GM04504 (cell line): ENCODE results near the gene RXRA.

ENCODE experiments used
- DNase-seq: peaks from one replicate; pipeline ENCODE4 v3.0.0-alpha.2; 2012; ENCODE audit warnings: low read depth

Gene RXRA

DNA sequence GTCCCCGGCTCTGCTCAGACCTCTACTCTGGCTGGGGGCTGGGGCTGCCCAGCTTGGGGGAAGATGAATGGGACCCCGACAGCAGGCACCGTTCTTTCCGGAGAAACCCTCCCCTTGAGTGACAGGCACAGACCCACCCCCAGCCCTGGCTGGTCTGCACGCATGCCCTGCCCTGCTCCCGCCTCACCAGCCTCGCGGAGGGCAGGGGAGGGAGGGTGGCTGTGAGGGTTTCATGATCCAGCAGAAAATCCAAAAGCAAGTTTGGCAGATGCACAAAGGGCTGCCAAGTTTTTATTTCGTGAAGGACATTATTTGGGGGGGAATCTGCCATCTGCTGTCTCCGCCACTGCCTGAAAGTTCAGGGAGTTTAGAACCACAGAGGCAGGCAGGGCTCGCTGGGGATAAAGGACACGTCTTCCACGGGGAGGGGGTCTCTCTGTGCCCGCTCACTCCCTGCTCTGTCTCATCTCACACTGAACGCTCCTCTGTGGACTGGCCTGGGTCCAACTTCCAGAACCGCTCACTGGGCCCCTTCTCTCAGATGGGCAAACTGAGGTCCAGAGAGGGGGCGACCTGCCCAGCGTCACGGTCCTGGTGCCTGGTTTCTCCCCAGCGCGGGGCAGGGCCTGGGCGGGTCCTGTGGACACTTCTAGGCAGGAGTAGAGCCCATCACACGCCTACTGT, 92.9 kb downstream of the RXRA start:
- no peak for DNase-seq

DNA sequence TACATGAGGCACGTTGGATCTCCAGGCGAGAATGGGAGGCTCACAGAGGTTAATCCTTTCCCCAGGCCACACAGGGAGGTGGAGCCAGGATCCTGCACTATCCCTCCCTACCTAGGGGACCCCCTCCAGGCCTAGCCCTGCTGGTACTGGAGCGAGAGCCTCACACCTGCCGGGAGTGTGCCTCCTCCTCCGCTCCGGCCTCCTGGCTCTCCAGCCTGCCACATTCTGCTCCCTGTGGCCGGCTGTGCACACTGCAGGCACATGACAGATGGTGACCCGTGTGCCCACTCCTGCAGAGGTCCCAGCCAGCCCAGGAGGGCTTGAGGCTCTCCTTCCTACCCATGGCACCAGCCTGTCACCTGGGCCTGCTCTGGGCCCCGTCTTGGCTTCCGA, 93.4 kb downstream of the RXRA start:
- no peak for DNase-seq

DNA sequence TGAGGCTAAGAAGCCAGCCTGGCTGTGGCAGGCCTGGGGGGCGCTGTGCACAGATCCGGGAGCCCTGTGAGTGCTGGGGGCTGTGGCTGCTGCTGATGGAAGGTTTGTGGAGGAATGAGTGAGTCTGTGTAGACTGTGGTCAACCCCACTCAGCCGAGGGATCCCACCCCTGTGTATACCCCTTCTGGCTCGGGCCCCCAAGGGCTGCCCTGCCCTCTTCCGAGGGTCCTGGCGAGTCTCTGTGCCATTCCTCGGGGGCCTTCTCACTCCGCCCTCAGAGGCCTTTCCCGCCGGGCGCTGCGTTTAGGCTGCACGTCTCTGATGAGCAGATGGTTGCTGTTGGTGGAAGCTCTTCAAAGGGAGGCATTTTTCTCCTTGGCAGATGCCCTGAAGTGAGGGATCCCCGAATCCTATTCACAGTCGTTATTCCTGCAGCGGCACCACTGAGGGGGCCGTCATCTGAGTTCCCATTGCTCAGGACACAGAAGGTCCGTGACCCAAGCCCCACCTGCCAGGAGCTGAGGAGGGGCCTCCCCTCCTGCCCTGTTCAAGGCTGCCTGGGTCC, 94.1 kb downstream of the RXRA start:
- DNase-seq: no peak

DNA sequence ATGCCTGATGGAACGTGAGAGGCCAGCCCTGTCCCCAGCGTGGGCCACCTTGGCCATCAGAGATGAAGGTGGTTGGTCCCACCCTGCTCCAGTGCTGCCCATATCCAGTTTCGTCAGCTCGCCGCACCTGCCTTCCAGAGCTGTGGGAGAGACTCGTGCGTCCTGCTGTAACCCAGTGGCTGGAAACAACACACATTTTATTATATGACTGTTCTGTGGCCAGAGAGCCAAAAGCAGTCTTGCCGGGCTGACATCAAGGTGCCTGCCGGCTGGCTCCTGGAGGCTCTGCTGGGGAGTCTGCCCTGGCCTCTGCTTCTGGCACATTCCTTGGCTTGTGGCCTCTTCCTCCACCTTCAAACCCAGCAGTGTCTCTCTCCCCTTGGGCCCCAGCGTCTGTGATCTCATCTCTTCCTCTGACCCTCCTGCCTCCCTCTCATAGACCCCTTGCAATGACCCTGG, 94.7 kb downstream of the RXRA start:
- no peak for DNase-seq

DNA sequence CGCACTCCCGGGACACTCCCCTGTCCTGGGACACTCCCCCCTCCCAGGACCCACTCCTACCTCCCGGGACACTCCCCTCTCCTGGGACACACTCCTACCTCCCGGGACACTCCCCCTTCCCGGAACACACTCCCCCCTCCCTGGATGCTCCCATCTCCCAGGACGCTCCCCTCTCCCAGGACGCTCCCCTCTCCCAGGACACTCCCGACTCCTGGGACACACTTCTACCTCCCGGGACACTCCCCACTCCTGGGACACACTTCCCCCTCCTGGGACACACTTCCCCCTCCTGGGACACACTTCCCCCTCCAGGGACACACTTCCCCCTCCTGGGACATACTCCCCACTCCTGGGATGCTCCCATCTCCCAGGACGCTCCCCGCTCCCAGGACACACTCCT, 95.6 kb downstream of the RXRA start:
- no peak for DNase-seq

DNA sequence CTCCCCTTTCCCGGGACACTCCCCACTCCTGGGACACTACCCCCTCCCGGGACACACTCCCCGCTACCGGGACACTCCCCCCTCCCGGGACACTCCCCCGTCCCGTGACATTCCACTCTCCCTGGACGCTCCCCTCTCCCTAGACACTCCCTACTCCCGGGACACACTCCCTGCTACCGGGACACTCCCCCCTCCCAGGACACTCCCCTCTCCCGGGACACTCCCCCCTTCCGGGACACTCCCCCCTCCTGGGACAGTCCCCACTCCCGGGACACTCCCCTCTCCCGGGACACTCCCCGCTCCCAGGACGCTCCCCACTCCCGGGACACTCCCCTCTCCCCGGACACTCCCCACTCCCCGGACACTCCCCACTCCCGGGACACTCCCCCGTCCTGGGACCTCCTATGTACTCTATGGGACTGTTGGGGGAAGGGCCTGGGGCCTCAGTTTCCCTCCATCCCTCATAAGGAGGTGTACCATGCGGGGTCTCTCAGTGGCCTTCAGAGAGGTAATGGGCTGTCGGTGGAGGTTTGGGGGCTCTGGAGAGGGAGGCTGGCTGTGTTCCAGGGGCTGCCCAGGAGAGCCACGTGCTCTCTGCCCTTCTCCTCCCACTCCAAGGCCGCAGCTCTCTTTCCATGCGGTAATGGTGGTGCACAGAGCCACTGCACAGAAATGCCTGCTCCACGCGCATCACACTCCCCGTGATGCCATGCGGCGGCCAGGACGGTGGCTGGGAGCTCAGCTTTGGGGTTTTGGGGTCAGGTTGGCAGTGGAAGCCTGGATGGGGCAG, 96.2 kb downstream of the RXRA start:
- no peak for DNase-seq

DNA sequence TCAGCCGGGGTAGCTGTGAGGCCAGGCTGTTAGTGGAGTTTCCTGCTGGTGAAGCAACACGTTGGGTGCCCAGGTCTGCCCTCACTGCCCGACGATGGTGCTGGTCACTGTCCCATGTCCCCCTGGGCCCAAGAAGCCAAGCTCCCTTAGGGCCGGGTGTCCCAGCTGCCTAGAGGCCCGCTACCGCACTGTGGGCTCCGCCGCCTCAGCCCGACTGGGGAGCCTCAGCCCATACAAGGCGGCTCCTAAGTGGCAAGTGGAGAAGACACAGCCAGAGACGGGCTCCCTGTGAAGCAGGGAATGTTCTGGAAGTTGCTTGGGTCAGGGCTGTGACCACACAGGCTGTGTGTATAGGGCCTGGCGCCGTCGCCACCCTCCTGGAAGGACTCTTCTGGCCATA, 96.9 kb downstream of the RXRA start:
- DNase-seq: no peak

DNA sequence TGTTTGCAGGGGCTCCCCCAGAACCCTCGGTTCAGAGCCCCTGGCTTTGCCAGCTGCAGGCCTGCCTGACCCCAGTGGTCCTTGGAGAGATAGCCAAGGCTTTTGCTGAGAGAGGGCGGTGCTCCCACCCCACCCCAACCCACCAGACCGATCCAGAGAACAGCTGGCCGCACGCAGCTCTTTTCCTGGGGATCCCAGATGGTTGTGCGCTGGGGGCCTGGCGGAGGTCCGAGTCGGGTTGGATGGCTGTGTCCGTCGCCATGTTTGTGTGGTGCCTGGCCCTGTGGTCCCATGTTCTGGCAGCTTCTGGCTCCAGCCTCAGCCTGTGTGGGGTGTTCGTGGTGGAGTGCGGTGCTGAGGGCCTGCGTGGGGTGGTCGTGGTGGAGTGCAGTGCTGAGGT, 97.5 kb downstream of the RXRA start:
- no peak for DNase-seq

DNA sequence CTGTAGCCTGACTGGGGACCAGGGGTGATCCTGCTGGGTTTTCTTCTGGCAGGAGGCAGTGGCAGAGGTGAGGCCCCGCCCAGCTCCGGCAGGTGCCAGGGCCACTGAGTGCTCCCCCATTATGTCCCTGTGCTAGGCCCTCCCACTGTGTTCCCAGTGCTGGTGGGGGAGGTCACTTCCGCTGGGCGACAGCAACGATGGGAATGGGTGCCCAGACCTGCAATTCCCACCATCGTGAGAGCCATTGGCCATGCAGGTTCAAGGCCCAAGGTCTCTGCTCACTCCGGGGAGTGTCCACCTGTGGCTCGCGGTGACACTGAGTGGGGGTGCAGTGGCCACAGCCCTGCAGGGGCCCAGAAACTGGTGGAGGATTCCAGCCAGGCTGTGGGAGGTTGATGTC, 98.6 kb downstream of the RXRA start:
- DNase-seq: no peak

DNA sequence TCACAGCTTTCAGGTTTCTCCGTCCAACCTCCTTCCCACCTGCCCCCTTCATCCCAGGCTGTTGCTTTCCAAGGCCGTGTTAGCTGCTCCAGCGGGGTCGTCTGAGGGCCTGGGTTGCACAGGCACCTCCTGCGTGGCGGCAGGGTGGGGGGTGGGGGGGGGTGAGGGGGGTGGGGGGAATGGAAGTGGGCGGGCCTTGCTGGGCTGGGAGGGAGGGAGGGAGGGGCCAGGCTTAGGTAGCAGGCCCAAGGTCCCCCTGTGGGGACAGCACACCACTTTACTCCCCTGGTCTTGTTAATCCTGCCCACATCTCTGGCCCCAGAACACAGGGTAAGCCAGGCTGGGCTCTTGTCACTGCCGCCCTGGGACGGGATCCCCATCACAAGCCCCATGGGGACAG, 99.1 kb downstream of the RXRA start:
- DNase-seq: no peak

DNA sequence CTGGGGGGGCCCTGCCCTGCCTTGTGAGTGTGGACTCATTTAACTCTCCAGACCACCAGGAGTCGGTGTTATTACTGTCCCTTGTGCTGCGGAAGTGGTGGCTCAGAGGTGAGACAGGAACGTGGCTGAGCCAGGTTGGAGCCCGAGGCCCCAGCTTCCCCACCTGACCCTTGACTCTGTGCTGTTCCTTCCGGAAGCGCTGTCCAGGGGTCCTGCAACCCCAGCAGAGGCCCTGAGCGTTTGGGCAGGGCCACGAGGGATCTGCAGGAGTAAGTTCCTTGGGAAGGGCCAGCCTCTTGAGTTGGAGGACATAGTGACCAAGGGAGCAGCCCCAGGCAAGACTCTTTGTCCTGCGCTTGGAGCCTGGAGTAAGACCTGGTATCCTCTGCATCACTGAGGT, 99.6 kb downstream of the RXRA start:
- no peak for DNase-seq

DNA sequence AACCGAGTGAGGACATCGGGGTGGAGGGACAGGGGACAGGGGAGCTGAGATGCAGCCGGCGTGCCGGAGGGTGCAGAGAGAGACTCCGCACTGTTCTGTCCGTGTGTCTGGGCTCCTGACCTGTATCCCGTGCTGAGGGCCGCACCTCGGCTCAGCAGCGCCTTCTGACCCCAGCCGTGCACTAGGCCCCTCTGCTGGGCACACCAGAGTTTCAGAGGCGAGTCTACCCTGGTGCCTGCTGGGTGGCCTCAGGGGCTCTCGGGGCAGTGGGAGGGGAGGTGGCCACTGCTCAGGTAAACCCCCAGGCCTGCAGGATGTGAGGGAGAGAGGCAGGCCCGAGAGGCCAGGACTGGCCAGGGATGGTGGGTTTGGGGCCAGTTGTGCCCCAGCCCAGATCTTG, 100.2 kb downstream of the RXRA start:
- no peak for DNase-seq

DNA sequence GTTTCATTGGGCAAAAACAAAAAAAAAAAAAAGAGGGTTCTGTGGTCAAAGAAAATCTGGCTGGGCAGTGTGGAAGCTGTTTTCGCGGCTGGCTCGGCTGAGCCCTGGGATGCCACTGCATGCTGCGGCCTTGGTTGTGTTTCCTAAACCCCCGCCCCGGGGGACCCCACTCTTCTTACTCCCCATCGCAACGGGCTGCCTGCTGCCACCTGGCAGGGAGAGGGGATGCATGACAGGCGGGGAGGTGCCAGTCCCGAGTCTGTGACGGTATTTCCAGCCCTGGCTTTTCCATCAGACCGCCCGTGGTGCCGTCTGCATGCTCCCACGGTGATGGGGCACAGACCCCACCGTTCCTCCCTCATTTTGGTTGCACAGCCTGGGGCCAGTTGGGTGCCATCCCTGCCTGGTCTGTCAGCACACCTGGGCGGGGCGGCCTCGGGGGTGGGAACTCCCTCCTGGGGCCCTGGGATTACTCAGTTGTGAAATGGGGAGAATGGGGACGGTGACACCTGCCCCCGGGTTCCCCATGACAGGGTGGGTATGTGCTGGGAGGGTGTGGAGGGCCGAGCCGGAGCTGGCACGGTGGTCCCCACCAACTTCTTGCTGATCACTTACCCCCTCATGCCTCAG, 101.0 kb downstream of the RXRA start:
- no peak for DNase-seq

DNA sequence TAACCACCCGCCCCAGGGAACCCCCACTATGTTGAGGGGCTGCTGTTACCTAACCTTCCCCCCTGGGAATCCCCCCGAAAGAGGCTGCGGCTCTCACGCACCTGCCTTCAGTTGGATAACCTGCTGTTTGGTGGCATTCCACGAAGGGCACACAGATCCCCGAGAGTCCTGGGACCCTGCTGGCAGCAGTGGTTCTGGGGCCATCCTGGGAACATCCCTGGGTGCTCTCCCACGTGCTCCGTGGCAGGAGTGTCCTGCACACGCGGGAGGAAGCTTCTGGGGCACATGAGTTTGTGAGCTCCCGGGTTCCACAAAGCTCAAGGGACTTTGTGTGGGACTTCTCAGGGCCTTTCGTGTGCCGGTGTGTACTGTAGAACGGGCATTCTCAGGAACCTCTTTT, 102.3 kb downstream of the RXRA start:
- DNase-seq: no peak

DNA sequence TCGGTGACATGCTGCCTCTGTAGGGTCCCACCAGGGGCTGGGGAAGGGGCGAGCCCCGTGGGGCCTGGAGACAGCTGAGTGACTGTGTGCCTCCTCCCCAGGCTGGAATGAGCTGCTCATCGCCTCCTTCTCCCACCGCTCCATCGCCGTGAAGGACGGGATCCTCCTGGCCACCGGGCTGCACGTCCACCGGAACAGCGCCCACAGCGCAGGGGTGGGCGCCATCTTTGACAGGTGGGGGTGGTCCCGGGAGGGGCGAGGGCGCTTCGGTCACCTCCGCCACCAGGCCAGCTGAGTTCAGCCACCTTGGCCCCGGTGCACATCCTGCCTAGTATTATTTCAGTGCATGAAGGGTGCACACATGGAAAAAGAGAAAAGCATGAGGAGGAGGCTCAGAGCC, 102.8 kb downstream of the RXRA start:
- no peak for DNase-seq

DNA sequence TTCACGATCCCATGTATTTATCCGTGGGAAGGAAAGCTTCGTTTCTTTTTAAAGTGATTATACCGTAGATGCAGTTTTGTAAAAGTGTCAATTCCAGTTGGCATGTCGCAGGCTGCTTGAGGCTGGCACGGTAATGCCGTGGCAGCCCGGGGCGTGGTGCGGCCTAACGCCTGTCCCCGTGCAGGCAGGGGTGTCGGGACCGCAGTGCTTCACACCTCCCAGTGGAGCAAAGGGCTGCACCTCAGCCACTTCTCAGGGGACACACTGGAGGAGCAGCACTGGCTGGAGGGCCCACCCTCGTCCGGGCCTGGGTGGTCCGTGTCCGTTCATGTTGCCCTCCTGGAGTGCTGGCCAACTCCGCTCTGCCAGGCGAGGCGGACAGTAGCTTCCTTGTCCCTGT, 103.2 kb downstream of the RXRA start:
- no peak for DNase-seq

DNA sequence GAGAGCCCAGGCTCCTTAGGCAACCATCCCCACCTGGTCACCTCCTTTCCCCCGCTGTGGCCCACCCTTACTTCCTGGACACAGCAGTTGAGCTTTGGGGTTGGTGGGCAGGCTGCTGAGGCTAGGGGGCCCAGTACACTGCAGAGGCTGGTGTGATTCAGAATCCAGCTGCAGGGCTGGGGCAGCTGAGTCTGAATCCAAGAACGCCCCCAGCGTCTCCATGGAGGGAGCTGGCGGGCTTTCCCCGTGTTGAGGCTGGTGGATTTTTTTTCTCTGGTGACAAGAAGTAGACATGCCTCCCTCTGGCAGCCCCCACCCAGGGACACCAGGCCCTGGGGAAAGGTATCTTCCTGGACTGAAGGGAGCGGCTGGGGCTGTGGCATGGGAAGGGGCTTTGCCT, 104.8 kb downstream of the RXRA start:
- no peak for DNase-seq

DNA sequence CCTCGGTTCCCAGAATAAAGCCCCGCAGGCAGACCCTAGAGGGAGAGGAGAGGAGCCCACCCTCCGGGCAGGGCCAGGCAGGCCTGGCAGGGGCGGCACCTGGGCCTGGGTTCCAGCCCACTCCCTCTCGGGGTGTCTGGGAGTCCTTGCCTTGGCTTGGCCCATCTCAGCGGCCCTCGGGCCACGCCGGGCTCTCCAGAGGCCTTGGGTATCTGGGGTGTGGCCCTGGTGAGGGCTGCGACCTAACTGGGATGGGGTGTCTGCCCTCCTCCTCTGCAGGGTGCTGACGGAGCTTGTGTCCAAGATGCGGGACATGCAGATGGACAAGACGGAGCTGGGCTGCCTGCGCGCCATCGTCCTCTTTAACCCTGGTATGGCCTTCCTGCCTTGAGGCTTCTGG, 105.4 kb downstream of the RXRA start:
- no peak for DNase-seq

DNA sequence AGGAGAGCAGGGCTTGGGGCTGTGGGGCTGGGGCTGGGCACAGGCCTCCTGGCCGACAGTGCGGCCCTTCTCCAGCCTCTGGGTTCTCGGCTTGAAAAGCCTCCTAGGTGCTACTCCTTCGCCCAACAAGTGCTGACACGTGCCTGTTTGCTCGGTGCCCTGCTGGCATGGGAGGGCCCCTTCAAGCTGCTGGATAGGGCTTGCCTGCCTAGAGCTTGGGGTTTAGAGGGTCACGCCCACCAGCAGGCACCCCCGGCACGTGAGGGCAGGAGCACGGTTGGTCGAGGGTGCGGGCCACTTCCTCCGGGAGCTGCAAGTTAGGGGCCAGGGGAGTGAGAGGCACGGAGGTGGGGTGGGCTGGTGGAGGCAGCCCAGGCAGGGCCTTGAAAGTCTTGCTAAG, 106.2 kb downstream of the RXRA start:
- no peak for DNase-seq

DNA sequence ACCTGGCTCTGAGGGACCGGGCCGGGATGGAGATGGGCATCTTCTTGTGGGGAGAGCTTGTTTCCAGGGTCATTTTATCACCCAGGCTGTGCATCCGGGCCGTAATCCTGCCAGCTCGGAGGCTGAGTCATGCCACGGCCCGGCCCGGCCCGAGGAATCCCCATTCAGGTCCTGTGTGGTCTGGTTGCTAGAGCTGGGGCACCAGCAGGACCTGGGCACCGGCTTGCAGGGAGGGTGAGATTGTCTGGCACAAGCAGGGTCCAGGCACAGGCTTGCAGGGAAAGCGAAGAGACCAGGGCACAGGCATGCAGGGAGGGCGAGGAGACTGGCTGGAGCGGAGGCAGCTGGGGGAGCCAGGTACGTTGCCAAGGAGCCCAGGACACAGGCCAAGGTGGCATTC, 106.8 kb downstream of the RXRA start:
- DNase-seq: no peak

DNA sequence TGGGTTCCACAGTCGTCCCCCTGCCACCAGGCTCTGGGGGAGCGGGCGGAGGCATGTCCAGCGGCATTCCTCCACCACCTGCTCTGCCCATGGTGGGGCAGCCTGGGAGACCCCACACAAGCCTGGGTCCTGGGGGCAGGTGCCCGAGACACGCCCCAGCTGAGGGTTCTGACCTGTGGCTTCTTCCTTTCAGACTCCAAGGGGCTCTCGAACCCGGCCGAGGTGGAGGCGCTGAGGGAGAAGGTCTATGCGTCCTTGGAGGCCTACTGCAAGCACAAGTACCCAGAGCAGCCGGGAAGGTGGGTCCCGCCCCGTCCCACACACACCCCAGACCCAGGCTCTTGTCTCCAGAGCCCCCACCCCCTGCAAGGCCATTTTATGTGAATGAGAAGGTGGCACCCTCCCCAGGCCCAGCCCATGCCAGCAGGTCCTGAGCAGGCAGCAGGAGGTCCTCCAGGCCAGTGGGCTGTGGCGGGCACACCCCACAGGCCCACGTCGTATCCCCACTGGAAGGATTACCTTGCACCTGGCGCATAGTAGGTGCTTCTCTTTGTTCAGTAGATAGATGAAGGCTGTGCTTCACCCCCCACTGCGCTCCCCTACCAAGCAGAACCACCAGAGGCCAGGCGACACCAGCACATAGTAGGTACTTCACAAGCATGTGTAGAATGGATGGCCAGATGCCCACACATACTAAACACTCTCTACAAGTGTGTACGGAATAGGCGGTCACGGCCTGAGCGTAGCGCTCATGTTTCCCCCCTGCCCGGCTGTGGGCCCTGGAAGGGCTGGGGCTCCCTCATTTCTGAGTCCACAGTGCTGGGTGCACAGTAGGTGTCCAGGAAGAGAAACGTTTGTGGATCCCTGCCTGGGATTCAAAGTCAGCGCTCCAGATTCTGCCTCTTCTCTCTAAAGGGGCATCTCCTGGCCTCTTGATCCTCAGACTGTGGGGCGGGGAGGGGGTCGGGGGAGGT, 107.9 kb downstream of the RXRA start:
- DNase-seq: no peak
